NCI-H2196 treated with DMSO at 0.1 percent for 48 hours (cell line): ENCODE data around the gene KNG1.
"Not testable (repeated sequence)": the region's sequence is repeated elsewhere in the genome, so short reads cannot be mapped to it uniquely, and the experiment has no call there.

Source experiments
- DNase-seq: peaks from one replicate; lab custom pipeline; 2025; ENCODE audit not compliant: unreplicated experiment; lab: John Stamatoyannopoulos, UW

The KNG1 gene

DNA sequence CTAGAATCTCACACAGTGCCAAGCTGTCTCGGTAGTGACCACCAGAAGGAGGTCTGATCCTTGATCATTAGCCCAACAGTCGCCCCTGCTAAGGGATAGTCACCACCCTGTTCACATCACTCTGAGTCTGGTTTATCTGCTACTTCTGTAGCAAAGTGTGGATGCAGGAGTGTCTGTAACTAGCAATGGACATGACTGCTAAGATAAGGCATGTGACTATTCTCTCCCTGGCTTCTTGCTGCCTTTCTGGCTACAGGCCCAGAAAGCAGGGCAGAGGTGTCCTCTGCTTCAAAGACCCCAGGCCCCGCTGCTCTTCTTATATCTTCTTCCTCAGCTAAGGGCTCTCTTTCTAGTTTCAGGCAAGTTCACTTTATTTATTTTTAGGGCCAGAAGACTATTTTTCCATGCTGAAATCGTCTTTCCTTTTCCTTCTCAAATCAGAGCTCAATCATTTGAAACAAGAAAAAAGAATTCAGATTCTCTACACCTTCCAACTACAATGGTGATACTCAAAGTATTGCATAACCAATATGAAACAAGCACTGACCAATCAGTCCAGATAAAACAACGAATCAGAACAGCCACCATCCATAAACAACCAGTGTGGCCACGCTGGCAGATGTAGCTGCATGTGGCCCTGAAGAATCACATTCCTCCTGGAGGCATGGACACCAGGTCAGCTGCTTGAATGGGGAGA, 8.0 kb upstream of the KNG1 start:
- DNase-seq: no peak

DNA sequence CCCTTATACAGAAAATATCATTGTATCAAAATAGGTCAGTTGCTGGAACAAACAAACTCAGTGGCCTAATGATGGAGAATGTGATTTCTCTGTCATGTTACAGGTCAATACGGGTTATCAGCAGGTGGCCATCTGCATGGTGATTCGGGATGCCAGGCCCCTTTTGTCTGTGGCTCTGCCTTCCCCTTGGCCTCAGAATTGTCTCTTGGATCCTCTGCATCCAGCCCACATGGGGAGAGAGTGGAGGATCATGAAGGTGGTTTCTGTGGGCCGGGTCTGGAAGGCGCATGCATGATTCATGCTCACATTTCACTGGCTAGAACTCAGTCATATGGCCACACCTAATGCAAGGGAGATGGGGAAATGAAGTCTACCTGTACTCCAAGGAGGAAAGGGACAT, 6.5 kb upstream of the KNG1 start:
- not testable (repeated sequence) for DNase-seq

GRCh38 chr3:186713499-186713898, 3.7 kb upstream of the KNG1 start:
- DNase-seq: no peak

GRCh38 chr3:186719945-186720739, 3.0 kb downstream of the KNG1 start:
- no peak for DNase-seq

DNA sequence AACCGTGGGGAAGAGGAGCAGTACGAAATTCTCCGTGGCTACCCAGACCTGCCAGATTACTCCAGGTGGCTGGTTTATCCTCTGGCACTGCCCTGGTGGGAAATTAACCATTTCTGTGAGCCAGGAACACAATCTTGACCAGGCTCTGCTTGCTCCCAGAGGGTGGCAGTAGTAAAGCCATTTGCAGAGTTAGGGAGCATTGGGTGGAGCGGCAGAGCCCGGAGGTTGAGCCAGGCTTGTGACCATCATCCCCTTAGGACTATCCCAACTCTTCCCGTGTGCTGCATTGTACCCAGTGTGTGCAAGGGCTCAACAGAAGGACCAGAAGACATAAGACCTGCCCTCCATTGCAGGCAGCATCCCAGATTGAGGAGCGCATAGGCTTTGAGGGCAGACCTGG, 5.3 kb downstream of the KNG1 start:
- DNase-seq: no peak

DNA sequence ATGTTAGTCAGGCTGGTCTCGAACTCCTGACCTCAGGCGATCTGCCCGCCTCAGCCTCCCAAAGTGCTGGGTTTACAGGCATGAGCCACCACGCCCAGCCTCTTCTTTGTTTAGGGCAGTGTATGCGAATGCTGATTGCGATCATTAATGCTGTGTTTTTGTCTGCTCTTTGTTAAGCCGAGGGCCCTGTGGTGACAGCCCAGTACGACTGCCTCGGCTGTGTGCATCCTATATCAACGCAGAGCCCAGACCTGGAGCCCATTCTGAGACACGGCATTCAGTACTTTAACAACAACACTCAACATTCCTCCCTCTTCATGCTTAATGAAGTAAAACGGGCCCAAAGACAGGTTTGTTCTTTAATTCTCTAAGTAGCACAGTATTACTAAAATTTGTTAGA, 7.8 kb downstream of the KNG1 start:
- no peak for DNase-seq

DNA sequence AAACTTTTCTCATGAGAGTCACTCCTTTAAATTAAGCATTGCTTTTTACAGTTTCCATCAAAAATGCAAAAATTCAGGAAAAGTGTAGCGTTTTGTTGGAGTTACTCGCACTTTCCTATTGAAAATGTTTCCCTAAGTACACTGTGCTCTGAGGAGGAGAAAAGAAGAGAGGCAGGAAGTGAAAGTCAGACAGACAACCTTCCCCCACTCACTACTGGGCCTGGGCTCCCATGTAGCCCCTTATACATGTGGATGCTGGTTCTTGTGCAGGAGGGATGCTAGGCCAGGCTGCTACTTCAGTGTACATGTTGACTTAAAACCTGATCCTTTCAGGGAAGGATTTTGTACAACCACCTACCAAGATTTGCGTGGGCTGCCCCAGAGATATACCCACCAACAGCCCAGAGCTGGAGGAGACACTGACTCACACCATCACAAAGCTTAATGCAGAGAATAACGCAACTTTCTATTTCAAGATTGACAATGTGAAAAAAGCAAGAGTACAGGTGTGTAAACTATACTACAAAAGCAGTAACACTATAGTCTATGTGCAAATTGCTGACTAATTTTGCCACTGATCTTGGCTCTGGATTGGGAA, 15.1 kb downstream of the KNG1 start:
- no peak for DNase-seq

- no peak for DNase-seq
These were observed 25.6 kb downstream of the KNG1 start for GRCh38 chr3:186742618-186743380.

GRCh38 chr3:186743666-186744065, 26.5 kb downstream of the KNG1 start:
- no peak for DNase-seq

DNA sequence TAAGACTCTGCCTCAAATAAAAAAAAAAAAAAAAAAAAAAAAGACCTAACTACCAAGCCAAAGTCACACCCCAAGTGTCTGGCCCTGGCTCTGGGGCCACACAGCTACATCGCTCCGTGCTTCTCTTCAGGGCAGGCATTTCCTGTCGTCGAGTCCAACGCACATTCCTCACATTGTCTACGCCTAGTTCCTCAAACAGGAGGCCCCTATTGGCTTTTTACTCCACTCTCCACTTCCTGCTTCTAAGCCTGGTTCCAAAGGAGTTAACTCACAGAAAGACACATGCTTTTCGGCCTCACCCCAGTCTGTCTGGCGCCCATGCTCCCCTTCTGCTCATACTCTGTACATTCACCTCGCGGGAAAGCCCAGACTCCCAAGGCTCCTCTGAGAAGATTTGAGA, 28.8 kb downstream of the KNG1 start:
- DNase-seq: no peak

DNA sequence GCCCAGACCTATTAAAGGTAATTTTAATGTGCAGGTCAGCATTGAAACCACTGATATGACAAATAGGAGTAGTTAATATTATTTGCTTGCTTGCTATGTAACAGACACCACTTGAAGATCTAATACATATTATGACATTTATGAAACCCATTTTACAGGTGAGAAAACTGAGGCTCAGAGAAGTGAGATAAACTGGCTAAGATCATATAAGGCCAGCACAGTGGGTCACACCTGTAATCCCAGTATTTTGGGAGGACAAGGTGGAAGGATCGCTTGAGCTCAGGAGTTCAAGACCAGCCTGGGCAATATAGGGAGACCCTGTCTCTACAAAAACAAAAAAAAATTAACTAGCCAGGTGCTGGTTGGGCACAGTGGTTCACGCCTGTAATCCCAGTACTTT, 33.2 kb downstream of the KNG1 start:
- no peak for DNase-seq

- no peak for DNase-seq
These were observed 34.3 kb downstream of the KNG1 start for GRCh38 chr3:186751480-186751879.

- no peak for DNase-seq
These were observed 36.8 kb downstream of the KNG1 start for GRCh38 chr3:186754006-186754405.

- no peak for DNase-seq
These were observed 37.7 kb downstream of the KNG1 start for GRCh38 chr3:186754871-186755270.

DNA sequence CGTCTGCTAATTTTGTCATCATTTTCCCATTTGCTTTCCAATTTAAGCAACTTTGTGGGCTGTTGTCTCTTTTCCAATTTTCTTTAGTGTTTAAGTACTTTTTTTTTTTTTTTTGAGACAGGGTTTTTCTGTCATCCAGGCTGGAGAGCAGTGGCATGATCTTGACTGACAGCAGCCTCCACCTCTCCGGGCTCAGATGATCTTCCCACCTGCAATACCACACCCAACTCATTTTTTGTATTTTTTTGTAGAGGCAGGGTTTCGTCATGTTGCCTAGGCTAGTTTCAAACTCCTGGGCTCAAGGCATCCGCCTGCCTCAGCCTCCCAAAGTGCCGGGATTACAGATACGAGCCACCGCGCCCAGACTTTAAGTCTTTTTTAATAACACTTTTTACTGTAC, 40.1 kb downstream of the KNG1 start:
- DNase-seq: no peak

- no peak for DNase-seq
These were observed 40.6 kb downstream of the KNG1 start for GRCh38 chr3:186757686-186758220.

DNA sequence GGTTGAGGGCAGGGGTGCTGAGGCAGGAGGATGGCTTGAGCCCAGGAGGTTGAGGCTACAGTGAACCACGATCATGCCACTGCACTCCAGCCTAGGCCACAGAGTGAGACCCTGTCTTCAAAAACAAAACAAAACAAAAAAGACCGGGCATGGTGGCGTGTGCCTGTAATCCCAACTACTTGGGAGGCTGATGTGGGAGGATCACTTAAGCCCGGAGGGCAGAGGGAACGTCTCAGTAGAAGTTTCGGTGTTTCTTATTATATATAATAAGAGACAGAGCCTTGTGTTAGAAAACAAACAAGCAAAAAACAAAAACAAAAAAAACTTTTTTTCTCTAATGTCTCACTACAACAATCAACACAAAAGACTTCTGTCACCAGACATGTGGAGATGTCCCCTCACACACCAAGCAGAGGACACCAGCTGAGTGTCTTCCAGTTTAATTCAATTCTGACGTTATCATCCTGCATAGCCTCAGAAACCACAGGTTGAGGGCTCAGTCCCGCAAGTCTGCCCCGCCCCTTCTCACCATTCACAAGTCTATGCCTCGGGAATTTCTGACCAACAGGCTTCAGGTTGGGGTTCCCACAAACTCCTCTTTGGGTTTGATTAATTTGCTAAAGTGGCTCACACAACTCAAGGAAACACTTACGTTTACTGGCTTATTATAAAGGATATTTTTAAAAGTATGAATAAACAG, 42.2 kb downstream of the KNG1 start:
- no peak for DNase-seq

- no peak for DNase-seq
These were observed 43.1 kb downstream of the KNG1 start for GRCh38 chr3:186760141-186760833.

- DNase-seq: no peak
These were observed 43.8 kb downstream of the KNG1 start for GRCh38 chr3:186760897-186761447.

GRCh38 chr3:186772281-186772694, 55.1 kb downstream of the KNG1 start:
- DNase-seq: no peak
